22Rv1 (cell line): ENCODE measurements around the gene KRT5.
"Not testable (repeated sequence)": the region's sequence is repeated elsewhere in the genome, so short reads cannot be mapped to it uniquely, and the experiment has no call there.

Experiments used
- H3K27ac ChIP-seq: fragments of 450-650 bp; 2 replicates; pipeline ENCODE4 v1.5.1; 2017
- CTCF ChIP-seq: fragments of 450-650 bp; IDR thresholded peaks from 2 replicates; pipeline ENCODE4 v1.5.1; 2017; ENCODE audit warnings: mild to moderate bottlenecking
- ZFX ChIP-seq: fragments of 450-650 bp; IDR thresholded peaks from 2 replicates; pipeline ENCODE4 v1.6.1; 2017; ENCODE audit warnings: antibody characterized with exemption, borderline replicate concordance

KRT5 gene

GRCh38 chr12:52497975-52498374, 22.2 kb downstream of the KRT5 start:
- TF ChIP-seq CTCF (no peak), ZFX (no peak)
- no peak overlapping the region for H3K27ac ChIP-seq

- TF ChIP-seq CTCF: no peak
- no peak for TF ChIP-seq ZFX
- H3K27ac ChIP-seq: no peak overlapping the region
Observed at GRCh38 chr12:52496590-52497071, 23.6 kb downstream of the KRT5 start.

- TF ChIP-seq CTCF (no peak), ZFX (no peak)
Observed at GRCh38 chr12:52496054-52496453, 24.1 kb downstream of the KRT5 start.

GRCh38 chr12:52495389-52495788, 24.8 kb downstream of the KRT5 start:
- TF ChIP-seq ZFX (no peak), CTCF (no peak)
- no peak overlapping the region for H3K27ac ChIP-seq

More at GRCh38 chr12:52496054-52496453, 24.1 kb downstream of the KRT5 start:
- no peak overlapping the region for H3K27ac ChIP-seq

GRCh38 chr12:52494518-52494917, 25.7 kb downstream of the KRT5 start:
- no peak for TF ChIP-seq ZFX
- no peak overlapping the region for H3K27ac ChIP-seq

GRCh38 chr12:52494100-52494499, 26.1 kb downstream of the KRT5 start:
- H3K27ac ChIP-seq: no peak overlapping the region
- TF ChIP-seq CTCF (no peak), ZFX (no peak)

GRCh38 chr12:52493172-52493571, 27.0 kb downstream of the KRT5 start, which contains the start of gene KRT6A:
Gene KRT6A, minus strand, starts transcription at chr12:52493257. Its CDS starts 69 bp downstream, at chr12:52493188.
- no peak within 1 kb of the TSS for H3K27ac ChIP-seq
- TF ChIP-seq CTCF: no peak
- no peak for TF ChIP-seq ZFX

GRCh38 chr12:52492405-52492804, 27.8 kb downstream of the KRT5 start:
- H3K27ac ChIP-seq: not testable (repeated sequence)

- not testable (repeated sequence) for H3K27ac ChIP-seq
Observed at GRCh38 chr12:52491495-52491894, 28.7 kb downstream of the KRT5 start.
